Adrenal gland (tissue), 12 donors: ENCODE measurements around the gene FARP1. TPM values are rescaled to one million over a fixed set of nuclear protein-coding genes. Genes with fewer than 3 reads are reported as not detected.
"Not testable (repeated sequence)": the region's sequence is repeated elsewhere in the genome, so short reads cannot be mapped to it uniquely, and the experiment has no call there.

Experiments used
- DNase-seq, 7 donors: peaks; one replicate each; pipeline ENCODE4 v3.0.0-alpha.2; 2019 to 2020
- H3K27ac ChIP-seq, 5 donors: fragments of 200-600 bp; sonication (generic) in 4 of 5; 1 replicate in 3 of 5; 2 replicates in 2 of 5; pipeline versions ENCODE4 v1.5.1 to v1.8.0; 2016 to 2020; ENCODE audit warnings: mild to moderate bottlenecking in 1 of 5
- H3K27me3 ChIP-seq: fragments of 200-600 bp; 2 replicates; pipeline ENCODE4 v1.8.0; 2021
- H3K36me3 ChIP-seq, 2 donors: fragments of 200-600 bp; replicated peaks in 1 of 2; 1 replicate in 1 of 2; 2 replicates in 1 of 2; pipeline versions ENCODE4 v1.5.1 to v1.8.0; 2018 to 2022
- H3K4me1 ChIP-seq, 2 donors: fragments of 200-600 bp; replicated peaks in 1 of 2; 1 replicate in 1 of 2; 2 replicates in 1 of 2; pipeline versions ENCODE4 v1.5.1 to v1.8.0; 2018 to 2021
- H3K4me3 ChIP-seq, 4 donors: fragments of 200-600 bp; sonication (generic) in 3 of 4; one replicate each; pipeline ENCODE4 v1.5.1; 2016 to 2018
- H3K9me3 ChIP-seq, 3 donors: fragments of 200-600 bp; sonication (generic) in 1 of 3; replicated peaks in 1 of 3; 1 replicate in 2 of 3; 2 replicates in 1 of 3; pipeline versions ENCODE4 v1.5.1 to v1.8.0; 2016 to 2021
- POLR2A ChIP-seq, 2 donors: fragments of 450-650 bp; IDR thresholded peaks; one replicate each; pipeline ENCODE4 v1.6.1; 2017; ENCODE audit warnings: antibody characterized with exemption in 2 of 2, mild to moderate bottlenecking in 2 of 2, moderate library complexity in 1 of 2
- WGBS, 4 donors: extraction: QIAGEN DNeasy Blood & Tissue Kit in 2 of 4; methylation state at CpG; one replicate each; pipeline versions ENCODE4 v1.1.5 to v1.1.7; 2013 to 2017; 5-methylcytosine and 5-hydroxymethylcytosine counted together
- intact Hi-C, 2 donors: fragments of 100-400 bp; cut with DNase I; formaldehyde crosslinking; loops; one replicate each; pipeline versions ENCODE4 v1.14.1 to v1.15.0; 2022 to 2023
- polyA plus RNA-seq, 3 donors: library from polyadenylated mRNA; stranded (reverse); fragments of 200-250 nt in 2 of 3; fragments of 350-450 nt in 1 of 3; fragmentation: Illumina TruSeq in 1 of 3; extraction: RNeasy Lipid Tissue Mini Kit (QIAGEN cat#74804) in 1 of 3; gene quantifications; one replicate each; pipeline ENCODE4 v1.2.3, GENCODE V29; 2013 to 2014
- total RNA-seq, 9 donors: library from RNA; depleted of rRNA in 4 of 9; stranded (reverse); fragments of >200 nt in 4 of 9; fragments of 120-200 nt in 1 of 9; fragmentation: NEBNext Ultra II Directional in 1 of 9; extraction: Animal tissue kit (Norgen Biotek cat#: 25700) in 1 of 9; gene quantifications; one replicate each; pipeline versions ENCODE4 v1.1.0 to v1.2.4, GENCODE V29; 2013 to 2023
- TF ChIP-seq, protein P1 (sequence below), 6 experiments: fragments of 450-650 bp in 4 of 6; fragments of 200-600 bp in 2 of 6; sonication (generic) in 1 of 6; IDR thresholded peaks; 1 replicate in 5 of 6; 2 replicates in 1 of 6; pipeline versions ENCODE4 v1.5.1 to v1.8.0; 2016 to 2021; ENCODE audit warnings: antibody characterized with exemption in 6 of 6, mild to moderate bottlenecking in 2 of 6, moderate library complexity in 1 of 6
- donor health status: healthy with polysubstance abuse.
- donor health status: Bipolar disorder and iron deficiency.
- donor health status: DM: yes; HTN: yes; CAD: no.
- donor health status: DM: no; HTN: no; CAD: no.
- donor health status: DM: no; HTN: no; CAD: no.
- donor health status: DM: yes; HTN: yes; CAD: no.

FARP1 gene
- total and polyA plus RNA-seq, 12 donors, result 27.1 to 304 (median 71.6) TPM

- WGBS, 4 donors, result 89 to 94% (median 93%) methylated on average over 4 of the region's 4 CpGs
- Histone ChIP-seq H3K36me3 (no peaks in the 10 kb centered on the region), H3K4me3 (no peak overlapping the region), H3K27ac (no peak overlapping the region), H3K27me3 (no peaks in the 10 kb centered on the region), H3K4me1 (peaks cover 8 to 35% of the 10 kb centered on the region in 2 donors), H3K9me3 (no peaks in the 10 kb centered on the region)
- no peak for DNase-seq
- TF ChIP-seq, protein P1, sequence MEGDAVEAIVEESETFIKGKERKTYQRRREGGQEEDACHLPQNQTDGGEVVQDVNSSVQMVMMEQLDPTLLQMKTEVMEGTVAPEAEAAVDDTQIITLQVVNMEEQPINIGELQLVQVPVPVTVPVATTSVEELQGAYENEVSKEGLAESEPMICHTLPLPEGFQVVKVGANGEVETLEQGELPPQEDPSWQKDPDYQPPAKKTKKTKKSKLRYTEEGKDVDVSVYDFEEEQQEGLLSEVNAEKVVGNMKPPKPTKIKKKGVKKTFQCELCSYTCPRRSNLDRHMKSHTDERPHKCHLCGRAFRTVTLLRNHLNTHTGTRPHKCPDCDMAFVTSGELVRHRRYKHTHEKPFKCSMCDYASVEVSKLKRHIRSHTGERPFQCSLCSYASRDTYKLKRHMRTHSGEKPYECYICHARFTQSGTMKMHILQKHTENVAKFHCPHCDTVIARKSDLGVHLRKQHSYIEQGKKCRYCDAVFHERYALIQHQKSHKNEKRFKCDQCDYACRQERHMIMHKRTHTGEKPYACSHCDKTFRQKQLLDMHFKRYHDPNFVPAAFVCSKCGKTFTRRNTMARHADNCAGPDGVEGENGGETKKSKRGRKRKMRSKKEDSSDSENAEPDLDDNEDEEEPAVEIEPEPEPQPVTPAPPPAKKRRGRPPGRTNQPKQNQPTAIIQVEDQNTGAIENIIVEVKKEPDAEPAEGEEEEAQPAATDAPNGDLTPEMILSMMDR (IDR thresholded peaks at IDR 0.05), result no peak
- no peak for TF ChIP-seq POLR2A (IDR thresholded peaks at IDR 0.05)
- intact Hi-C loops, result no loop called here
Measured at GRCh38 chr13:98269386-98269785, 126.5 kb downstream of the FARP1 start.

GRCh38 chr13:98270819-98271218 is 127.9 kb downstream of the FARP1 start:
- whole genome bisulfite sequencing, 4 donors, result 92 to 97% (median 94%) methylated on average over 9 of the region's 9 CpGs
- TF ChIP-seq, protein P1 (IDR thresholded peaks at IDR 0.05), result no peak
- no peak for TF ChIP-seq POLR2A (IDR thresholded peaks at IDR 0.05)
- Histone ChIP-seq H3K36me3 (no peaks in the 10 kb centered on the region), H3K27me3 (no peaks in the 10 kb centered on the region), H3K9me3 (no peaks in the 10 kb centered on the region), H3K4me1 (peaks cover 6 to 46% of the 10 kb centered on the region in 2 donors), H3K4me3 (no peak overlapping the region), H3K27ac (no peak overlapping the region)
- DNase-seq, result no peak
- intact Hi-C loops, result no loop called here

GRCh38 chr13:98271646-98272045 is 128.8 kb downstream of the FARP1 start:
- H3K9me3 ChIP-seq, H3K27me3 ChIP-seq, H3K27ac ChIP-seq, DNase-seq, H3K4me3 ChIP-seq, intact Hi-C loops, H3K36me3 ChIP-seq: not testable (repeated sequence)
- WGBS, 4 donors, result 79 to 82% (median 80%) methylated on average over 3 of the region's 3 CpGs
- H3K4me1 ChIP-seq, result peaks cover 0 to 43% of the 10 kb centered on the region in 2 donors

- Histone ChIP-seq H3K27me3 (no peaks in the 10 kb centered on the region), H3K36me3 (no peaks in the 10 kb centered on the region), H3K4me1 (peaks cover 0 to 35% of the 10 kb centered on the region in 2 donors), H3K27ac (no peak overlapping the region), H3K4me3 (no peak overlapping the region), H3K9me3 (no peaks in the 10 kb centered on the region)
- no peak for TF ChIP-seq POLR2A (IDR thresholded peaks at IDR 0.05)
- TF ChIP-seq, protein P1 (IDR thresholded peaks at IDR 0.05), result no peak
- intact Hi-C loops, result no loop called here
- no peak for DNase-seq
- 46 to 71% (median 64%) methylated on average over 1 of the region's 1 CpG for WGBS, 4 donors
Measured at GRCh38 chr13:98272549-98272948, 129.7 kb downstream of the FARP1 start.

DNA sequence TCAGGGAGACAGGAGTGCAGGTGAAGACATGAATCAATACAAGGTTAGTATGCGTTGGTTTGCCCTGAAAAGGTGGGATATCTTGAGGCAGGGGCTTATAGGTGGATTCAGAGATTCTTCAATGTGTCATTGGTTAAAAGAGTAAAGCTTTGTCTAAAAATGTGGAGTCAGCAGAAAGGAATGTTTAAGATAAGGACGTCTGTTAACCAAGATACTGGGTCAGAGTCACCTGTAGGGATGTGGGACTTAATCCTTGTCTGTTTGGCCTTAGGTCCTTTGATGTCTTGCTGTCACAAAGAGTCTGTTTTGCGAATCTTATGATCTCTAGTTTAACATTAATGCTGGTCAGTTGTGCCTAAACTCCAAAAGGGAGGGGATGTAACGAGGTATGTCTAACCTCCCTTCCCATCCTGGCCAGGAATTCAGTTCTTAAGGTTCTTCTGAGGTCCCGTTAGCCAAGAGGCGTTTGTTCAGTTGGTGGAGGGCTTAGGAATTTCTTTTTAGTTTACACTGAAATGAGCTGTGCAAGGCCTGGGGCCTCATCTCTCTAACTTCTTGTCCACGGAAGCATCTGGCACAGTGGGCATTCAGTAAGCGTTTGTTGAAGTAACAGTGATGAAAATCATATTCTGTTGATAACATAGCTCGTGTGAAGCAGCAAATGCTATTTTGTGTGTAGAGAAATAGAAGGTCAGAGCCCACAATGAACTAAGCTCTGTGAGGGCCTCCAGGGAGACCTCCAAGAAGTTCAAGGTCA is 130.4 kb downstream of the FARP1 start:
- no peak for TF ChIP-seq POLR2A (IDR thresholded peaks at IDR 0.05)
- TF ChIP-seq, protein P1 (IDR thresholded peaks at IDR 0.05), result no peak
- H3K27ac ChIP-seq, result peak overlapping the region in 2 of 5 donors; percentile 35 to 56
- no peak for DNase-seq
- H3K9me3 ChIP-seq, result no peaks in the 10 kb centered on the region
- H3K4me1 ChIP-seq, result peaks cover 0 to 35% of the 10 kb centered on the region in 2 donors
- H3K27me3 ChIP-seq, result no peaks in the 10 kb centered on the region
- intact Hi-C loops, result no loop called here
- H3K36me3 ChIP-seq, result no peaks in the 10 kb centered on the region
- WGBS, 4 donors, result 77 to 79% (median 78%) methylated on average over 9 of the region's 9 CpGs
- H3K4me3 ChIP-seq, result no peak overlapping the region
